Stimulated activated CD4-positive, alpha-beta T cell treated with anti-CD3 and anti-CD28 coated beads, Interleukin-1b, Interleukin-23, amount 100 ng/mL, for 1 hour (primary cell): ENCODE measurements around the gene GNG12.

Experiments used
- DNase-seq, 2 donors: peaks; one replicate each; pipeline ENCODE4 v3.0.0-alpha.2; 2020; ENCODE audit warnings: low read depth in 2 of 2

The GNG12 gene

DNA sequence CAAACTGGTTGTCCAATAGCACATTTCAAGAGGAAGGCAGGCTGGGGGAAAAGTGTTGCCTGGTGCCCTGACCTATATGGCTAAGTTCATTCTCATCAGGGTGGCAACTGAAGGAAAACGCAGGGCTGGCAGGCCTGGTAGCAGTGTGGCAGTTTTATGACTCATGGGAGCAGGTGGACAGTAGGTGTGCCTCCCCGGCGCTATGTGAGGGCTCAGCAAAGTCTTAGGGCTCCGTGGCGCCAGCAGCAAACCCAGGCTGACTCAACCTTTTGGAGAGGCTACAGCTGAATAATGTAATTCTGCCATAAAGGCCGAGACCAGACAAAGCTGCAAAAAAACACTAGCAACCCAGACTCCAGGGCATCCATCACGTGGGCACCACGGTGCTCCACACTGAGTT is 124.7 kb downstream of the GNG12 start:
- no peak for DNase-seq

DNA sequence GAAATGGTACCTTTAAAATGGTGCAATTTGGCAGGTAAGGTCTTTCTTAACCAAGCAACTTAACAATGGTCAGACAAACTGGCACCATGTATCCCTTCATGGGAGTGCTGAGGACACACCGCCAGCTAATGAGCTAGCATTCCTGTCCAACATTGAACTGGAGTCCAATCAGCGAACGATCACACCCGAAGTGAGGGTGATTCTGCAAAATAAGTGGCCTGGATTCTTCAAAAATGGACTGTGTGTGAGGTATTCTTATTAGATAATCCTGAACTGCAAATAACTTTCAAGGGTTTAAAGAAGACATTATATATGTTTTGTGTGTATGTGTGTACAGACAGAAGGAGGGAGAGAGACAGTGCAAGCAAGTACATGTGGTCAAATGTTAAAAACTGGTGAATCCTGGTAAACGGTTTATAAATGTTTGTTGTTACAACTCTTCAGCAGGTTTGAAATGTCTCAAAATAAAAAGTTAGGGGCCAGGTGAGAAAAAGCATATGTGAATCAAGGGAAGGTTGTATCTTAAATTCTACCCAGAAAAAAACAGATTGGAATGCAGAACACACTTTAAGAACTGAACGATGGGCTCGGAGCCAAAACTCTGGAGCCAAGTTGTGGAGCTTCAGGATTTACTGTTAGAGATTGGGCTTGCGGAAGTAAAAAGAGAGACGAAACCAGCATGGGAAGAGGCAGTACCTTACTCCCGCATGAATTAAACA is 127.4 kb downstream of the GNG12 start:
- no peak for DNase-seq

DNA sequence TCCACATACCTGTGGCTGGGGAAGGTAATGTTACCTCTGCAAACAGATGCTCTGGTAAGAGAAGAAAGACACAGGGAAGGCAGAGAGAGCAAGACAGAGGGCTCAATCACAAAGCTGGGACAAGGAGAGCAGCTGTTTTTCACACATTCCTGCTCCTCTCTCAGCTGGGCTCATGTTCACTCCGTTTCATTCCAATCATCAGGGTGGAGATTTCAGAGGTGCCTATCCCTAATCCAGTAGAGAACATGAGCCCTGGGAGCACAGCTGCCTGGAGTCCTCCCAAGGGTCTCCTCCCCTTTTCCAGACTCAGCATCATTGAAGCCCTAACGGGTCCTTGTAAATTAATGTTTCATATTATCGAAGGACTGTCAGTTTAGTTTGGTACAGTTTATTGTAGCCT is 128.9 kb downstream of the GNG12 start:
- no peak for DNase-seq

GRCh38 chr1:67701876-67702275 is 131.4 kb downstream of the GNG12 start:
- no peak for DNase-seq

- DNase-seq, result no peak
These were observed 132.4 kb downstream of the GNG12 start for GRCh38 chr1:67700692-67701410.

DNA sequence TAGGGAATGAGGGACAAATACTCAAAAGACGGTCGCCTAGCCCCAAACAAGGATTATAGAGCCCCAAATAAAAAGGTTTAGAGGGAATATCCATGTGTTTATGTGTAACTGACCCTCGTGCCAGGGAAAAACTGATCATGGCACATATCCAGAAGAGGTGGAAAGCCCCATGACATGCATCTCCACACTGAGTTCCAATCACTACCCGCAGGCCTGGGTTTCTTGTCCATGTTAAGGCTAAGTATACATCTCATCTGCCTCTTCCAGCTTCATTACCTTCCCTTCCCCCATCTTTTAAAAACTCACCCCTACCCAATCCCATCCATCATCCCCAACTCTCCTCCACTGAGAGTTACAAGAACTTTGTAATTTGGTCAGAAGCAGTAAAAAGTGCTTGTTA is 133.0 kb downstream of the GNG12 start:
- DNase-seq, result no peak

DNA sequence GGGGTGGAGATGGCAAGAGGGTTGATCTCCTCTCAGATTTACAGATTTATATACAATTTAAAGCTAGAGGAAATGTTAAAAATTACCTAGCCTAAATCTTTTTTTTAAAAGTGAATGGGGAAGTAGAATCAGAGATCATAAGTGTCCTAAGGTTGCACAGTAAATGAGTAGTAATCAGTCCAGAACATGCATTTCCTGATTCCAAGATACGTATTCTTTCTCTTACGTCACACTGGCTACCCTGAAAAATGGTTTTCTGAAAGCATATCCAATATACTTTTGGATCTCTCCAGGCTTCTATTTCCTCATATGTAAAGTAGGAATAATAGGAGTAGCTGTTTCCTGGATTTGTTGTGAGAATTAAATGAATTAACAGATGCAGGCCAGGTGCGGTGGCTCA is 136.6 kb downstream of the GNG12 start:
- no peak for DNase-seq

GRCh38 chr1:67695963-67696362 is 137.3 kb downstream of the GNG12 start:
- no peak for DNase-seq

DNA sequence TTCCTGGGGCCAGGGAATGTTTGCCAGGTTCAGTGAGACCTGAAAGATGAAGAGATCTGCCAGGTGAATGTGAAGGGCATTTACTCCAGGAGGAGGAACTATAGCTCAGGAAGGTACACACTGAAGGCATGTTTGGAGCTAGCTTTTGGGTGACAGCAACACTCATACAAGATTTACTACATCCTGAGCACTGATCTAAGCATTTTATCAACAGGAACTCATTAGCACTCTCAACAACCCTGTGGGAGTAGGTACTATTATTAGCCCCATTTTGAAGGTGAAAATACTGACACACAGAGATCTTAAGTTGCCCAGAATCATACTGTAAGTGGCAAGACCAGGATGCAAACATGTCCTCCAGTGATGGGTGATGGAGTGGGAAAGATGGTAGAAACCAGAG is 141.6 kb downstream of the GNG12 start:
- DNase-seq, result no peak

DNA sequence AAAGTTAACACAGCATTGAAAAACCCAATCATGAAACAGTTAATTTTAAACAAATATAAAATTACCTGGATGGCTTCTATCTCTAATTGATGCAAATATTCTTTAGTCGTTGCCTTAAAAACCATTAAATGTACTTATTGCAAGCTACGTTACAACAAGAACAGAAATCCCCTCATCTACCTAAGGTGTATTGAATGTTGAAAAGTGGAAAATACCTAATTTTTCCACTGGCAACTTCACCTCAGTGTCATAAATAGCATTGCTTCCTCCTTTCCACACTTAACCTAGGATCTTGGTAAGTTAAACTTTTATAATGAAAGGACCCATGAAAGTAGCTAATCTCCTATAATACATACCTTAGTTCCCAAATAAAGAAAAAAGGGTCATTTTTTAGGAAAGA is 142.9 kb downstream of the GNG12 start:
- no peak for DNase-seq

GRCh38 chr1:67690018-67690363 is 143.3 kb downstream of the GNG12 start:
- no peak for DNase-seq

DNA sequence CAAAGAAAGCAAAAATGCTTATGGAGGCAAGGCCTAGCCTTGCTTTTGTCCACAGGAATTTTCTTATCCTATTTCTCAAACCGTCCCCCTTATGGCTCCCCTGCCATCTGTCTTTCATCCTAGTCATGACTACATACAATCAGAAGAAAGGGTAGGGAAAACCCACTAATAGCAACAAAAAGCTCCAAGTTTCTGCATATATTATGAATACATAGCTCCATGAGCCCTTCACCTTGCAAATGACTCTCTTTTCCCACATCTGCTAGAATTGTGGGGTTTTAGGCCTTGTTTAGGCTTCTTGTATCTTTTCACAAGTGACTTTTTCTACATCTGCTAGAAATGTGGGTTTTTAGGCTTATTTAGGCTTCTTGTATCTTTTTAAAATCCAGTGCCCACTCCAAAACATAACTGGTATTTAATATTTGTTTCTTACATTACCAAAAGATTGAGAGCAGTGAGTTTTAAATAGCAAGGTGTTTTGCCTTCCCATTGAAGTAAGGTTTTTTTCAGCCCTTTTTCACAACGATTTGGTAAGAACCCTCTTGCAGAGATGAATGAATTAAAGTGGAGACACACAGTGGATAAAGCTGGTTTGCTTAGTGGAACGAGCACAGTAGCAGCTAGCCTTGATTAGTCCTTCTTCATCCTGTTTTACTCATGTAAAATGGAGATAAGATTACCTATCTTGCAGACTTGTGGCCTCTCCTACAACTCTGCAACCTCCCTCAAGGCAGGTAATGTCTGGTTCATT is 143.8 kb downstream of the GNG12 start:
- DNase-seq, result no peak

- DNase-seq, result no peak
These were observed 144.6 kb downstream of the GNG12 start for GRCh38 chr1:67688526-67689219.

DNA sequence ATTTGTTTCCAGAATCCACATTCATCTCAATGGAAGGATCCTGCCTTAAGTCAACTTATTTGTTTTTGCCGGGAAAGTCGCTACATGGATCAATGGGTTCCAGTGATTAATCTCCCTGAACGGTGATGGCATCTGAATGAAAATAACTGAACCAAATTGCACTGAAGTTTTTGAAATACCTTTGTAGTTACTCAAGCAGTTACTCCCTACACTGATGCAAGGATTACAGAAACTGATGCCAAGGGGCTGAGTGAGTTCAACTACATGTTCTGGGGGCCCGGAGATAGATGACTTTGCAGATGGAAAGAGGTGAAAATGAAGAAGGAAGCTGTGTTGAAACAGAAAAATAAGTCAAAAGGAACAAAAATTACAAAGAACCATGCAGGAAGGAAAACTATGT is 145.6 kb downstream of the GNG12 start:
- no peak for DNase-seq

GRCh38 chr1:67687198-67687545 is 146.1 kb downstream of the GNG12 start:
- DNase-seq, result no peak

GRCh38 chr1:67686267-67687197 is 146.7 kb downstream of the GNG12 start:
- DNase-seq, result peak in 1 of 2 donors; percentile 10

DNA sequence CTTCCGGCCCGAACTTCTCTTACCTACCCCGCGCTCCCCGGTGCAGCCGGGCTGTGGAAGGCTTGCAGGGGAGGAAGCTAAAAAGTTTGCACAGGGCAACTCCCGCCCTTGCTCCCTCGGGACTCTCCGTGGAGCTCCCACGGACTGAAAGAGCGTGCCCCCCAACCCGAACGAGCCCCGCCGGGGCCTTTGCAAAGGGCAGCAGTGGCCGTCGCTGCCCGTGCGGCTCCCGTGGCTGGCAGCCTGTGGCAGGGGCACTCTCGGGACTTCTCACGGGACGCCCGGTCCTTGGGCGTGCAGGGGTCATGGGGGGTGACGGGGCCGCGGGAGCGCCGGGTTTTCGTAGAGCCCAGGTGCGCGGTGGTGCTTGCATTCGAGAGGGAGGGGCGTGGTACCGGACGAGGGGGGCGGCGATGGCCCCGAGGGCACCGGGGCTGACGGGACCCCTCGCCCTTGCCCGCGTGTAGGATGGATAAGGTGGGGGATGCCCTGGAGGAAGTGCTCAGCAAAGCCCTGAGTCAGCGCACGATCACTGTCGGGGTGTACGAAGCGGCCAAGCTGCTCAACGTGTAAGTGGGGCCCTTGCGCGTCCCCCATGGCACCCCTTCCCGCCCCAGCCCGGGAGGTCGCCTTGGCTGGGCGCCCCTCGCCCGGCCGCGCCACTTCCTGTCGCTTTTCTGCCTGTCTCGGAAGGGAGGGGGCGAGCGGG is 147.6 kb downstream of the GNG12 start:
- DNase-seq, result peak in 1 of 2 donors; percentile 39

GRCh38 chr1:67685067-67685557 is 148.2 kb downstream of the GNG12 start, which contains the start of gene GADD45A:
Gene GADD45A, plus strand, starts transcription at chr1:67685201. Its CDS starts 294 bp downstream, at chr1:67685495.
- DNase-seq, result peak; percentile 71 to 81

- DNase-seq, result no peak
These were observed 148.7 kb downstream of the GNG12 start for GRCh38 chr1:67684526-67685066.
